Caco-2 (cell line): ENCODE results near the gene CNR2. TPM values are rescaled to one million over a fixed set of nuclear protein-coding genes. Genes with fewer than 3 reads are reported as not detected.

Source experiments
- BruUV-seq: library from RNA; stranded (reverse); fragments of 400-500 nt; replicated peaks from 2 replicates; lab custom pipeline; 2021; lab: Mats Ljungman, UMichigan
- CTCF ChIA-PET: fragments of 300-600 bp; sonication (Branson Sonifier 250); formaldehyde crosslinking; loops from one replicate; lab custom pipeline; 2022; ENCODE audit warnings: antibody characterized with exemption; lab: Charles Lee
- POLR2A ChIA-PET: fragments of 300-600 bp; sonication (Branson Sonifier 250); formaldehyde crosslinking; loops from one replicate; lab custom pipeline; 2022; ENCODE audit warnings: antibody characterized with exemption; lab: Charles Lee
- DNase-seq, 2 experiments: peaks; one replicate each; pipeline versions ENCODE4 v3.0.0 to v3.0.0-alpha.2; 2020 to 2022
- H3K27me3 ChIP-seq: replicated peaks from 2 replicates; pipeline ENCODE4 v1.6.0; 2011; ENCODE audit warnings: low read length; ENCODE audit not compliant: control insufficient read depth, insufficient read depth
- H3K36me3 ChIP-seq: 2 replicates; pipeline ENCODE4 v1.5.1; 2011; ENCODE audit warnings: low read length; ENCODE audit not compliant: control insufficient read depth, insufficient read depth
- H3K4me1 ChIP-seq: fragments of 250-450 bp; sonication (Bioruptor Pico); 2 replicates; pipeline ENCODE4 v1.5.1; 2020; ENCODE audit warnings: mild to moderate bottlenecking
- H3K4me3 ChIP-seq: 2 replicates; pipeline ENCODE4 v1.5.1; 2011; ENCODE audit warnings: low read depth, mild to moderate bottlenecking, control low read depth, low read length
- H3K9me3 ChIP-seq: fragments of 250-450 bp; sonication (Bioruptor Pico); 2 replicates; pipeline ENCODE4 v1.5.1; 2020; ENCODE audit warnings: mild to moderate bottlenecking, moderate library complexity
- H3K27ac Mint-ChIP-seq: one replicate; pipeline ENCODE4 v1.8.0; 2022; ENCODE audit warnings: mixed read lengths; ENCODE audit not compliant: unreplicated experiment
- H3K27me3 Mint-ChIP-seq: one replicate; pipeline ENCODE4 v1.8.0; 2022; ENCODE audit warnings: mixed read lengths; ENCODE audit not compliant: insufficient read depth, unreplicated experiment
- H3K36me3 Mint-ChIP-seq: one replicate; pipeline ENCODE4 v1.8.0; 2022; ENCODE audit warnings: mild to moderate bottlenecking, mixed read lengths; ENCODE audit not compliant: insufficient read depth, unreplicated experiment
- H3K4me1 Mint-ChIP-seq: one replicate; pipeline ENCODE4 v1.8.0; 2022; ENCODE audit warnings: low read depth, mixed read lengths; ENCODE audit not compliant: unreplicated experiment
- H3K4me3 Mint-ChIP-seq: one replicate; pipeline ENCODE4 v1.8.0; 2022; ENCODE audit warnings: mild to moderate bottlenecking, moderate library complexity, mixed read lengths; ENCODE audit not compliant: unreplicated experiment
- H3K9me3 Mint-ChIP-seq: one replicate; pipeline ENCODE4 v1.8.0; 2022; ENCODE audit warnings: mixed read lengths; ENCODE audit not compliant: unreplicated experiment
- intact Hi-C: fragments of 100-400 bp; cut with micrococcal nuclease; formaldehyde crosslinking; loops from one replicate; pipeline ENCODE4 v1.10.0; 2022; ENCODE audit not compliant: unreplicated experiment
- total RNA-seq: library from RNA; stranded (reverse); gene quantifications from 2 replicates; pipeline ENCODE4 v1.2.3, GENCODE V29; 2022
- TF ChIP-seq, protein P1 (sequence below), 2 experiments: fragments of 200-600 bp in 1 of 2; IDR thresholded peaks; 1 replicate in 1 of 2; 2 replicates in 1 of 2; pipeline versions ENCODE4 v1.5.1 to v1.8.0; 2011 to 2022; ENCODE audit warnings: antibody characterized with exemption in 1 of 2, control low read depth in 1 of 2, inconsistent platforms in 1 of 2, low read depth in 1 of 2, low read length in 1 of 2, mild to moderate bottlenecking in 1 of 2, moderate library complexity in 1 of 2; ENCODE audit not compliant: insufficient read depth in 1 of 2, severe bottlenecking in 1 of 2, unreplicated experiment in 1 of 2

The CNR2 gene
- total RNA-seq, 1 experiment from 2014 or later = not detected

DNA sequence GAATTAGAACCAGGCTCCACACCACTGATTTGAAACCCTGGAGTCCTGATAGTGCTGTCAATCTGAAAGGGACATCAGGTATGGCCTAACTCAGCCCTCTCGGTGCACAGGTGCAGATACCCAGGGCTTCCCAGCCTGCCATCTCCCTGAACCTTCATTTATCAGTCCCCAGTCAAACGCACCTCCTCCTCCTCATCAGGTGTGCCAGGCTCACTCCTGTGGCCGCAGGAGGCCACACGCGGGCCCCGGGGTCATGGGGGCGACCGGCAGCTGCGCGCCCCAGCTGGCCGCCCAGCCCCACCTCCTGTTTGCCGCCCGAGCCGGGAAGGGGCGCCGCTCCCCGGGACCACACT, 45.6 kb downstream of the CNR2 start:
- Histone ChIP-seq H3K4me3 (peak overlapping the region; percentile 68), H3K4me1 (0 out of 2 replicates have a peak, but pooled peaks cover 3% of the 10 kb centered on the region), H3K9me3 (no peaks in the 10 kb centered on the region), H3K36me3 (no peaks in the 10 kb centered on the region), H3K27me3 (no peaks in the 10 kb centered on the region)
- Mint-ChIP-seq H3K4me3 (peak overlapping the region; percentile 82), H3K27me3 (no peaks in the 10 kb centered on the region), H3K36me3 (peaks cover 10% of the 10 kb centered on the region), H3K9me3 (no peaks in the 10 kb centered on the region), H3K4me1 (peaks cover 8% of the 10 kb centered on the region), H3K27ac (no peak overlapping the region)
- CTCF ChIA-PET = no interaction called here
- DNase-seq = no peak
- POLR2A ChIA-PET = no interaction called here
- no TSS peak for BruUV-seq
- TF ChIP-seq, protein P1, sequence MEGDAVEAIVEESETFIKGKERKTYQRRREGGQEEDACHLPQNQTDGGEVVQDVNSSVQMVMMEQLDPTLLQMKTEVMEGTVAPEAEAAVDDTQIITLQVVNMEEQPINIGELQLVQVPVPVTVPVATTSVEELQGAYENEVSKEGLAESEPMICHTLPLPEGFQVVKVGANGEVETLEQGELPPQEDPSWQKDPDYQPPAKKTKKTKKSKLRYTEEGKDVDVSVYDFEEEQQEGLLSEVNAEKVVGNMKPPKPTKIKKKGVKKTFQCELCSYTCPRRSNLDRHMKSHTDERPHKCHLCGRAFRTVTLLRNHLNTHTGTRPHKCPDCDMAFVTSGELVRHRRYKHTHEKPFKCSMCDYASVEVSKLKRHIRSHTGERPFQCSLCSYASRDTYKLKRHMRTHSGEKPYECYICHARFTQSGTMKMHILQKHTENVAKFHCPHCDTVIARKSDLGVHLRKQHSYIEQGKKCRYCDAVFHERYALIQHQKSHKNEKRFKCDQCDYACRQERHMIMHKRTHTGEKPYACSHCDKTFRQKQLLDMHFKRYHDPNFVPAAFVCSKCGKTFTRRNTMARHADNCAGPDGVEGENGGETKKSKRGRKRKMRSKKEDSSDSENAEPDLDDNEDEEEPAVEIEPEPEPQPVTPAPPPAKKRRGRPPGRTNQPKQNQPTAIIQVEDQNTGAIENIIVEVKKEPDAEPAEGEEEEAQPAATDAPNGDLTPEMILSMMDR (IDR thresholded peaks at IDR 0.05; ENCODE audit: insufficient read depth in 1 of 2, low read depth in 1 of 2, low read length in 1 of 2, severe bottlenecking in 1 of 2, unreplicated experiment in 1 of 2) = no peak
- intact Hi-C loops = loop anchor here (5.0 kb wide), 1 partner anchor 90 kb away; the partner anchor contains the start of gene PITHD1

DNA sequence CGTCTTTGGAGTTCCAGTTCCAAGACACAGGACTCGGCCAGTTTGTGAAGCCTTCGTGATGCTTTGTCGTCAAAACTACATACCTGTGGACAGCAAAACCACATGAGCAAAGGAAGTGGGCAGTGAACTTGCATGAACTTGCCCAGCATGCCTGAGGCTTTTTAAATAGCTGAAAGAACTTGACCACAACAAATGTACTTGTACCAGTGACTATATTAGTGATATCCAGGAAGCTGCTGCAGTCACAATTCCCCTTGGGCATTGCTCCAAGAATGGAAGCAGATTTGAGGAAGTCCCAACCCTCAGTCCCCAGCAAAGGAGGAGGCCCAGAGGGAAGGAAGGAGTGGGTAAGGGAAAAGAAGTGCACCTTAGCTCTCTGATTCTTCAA, 47.6 kb downstream of the CNR2 start:
- POLR2A ChIA-PET = no interaction called here
- H3K36me3 Mint-ChIP-seq = peaks cover 10% of the 10 kb centered on the region
- H3K4me3 Mint-ChIP-seq = no peak overlapping the region
- intact Hi-C loops = loop anchor here (5.0 kb wide), 1 partner anchor 88 kb away; the partner anchor contains the start of gene PITHD1
- CTCF ChIA-PET = no interaction called here
- no peaks in the 10 kb centered on the region for H3K27me3 ChIP-seq
- peaks cover 8% of the 10 kb centered on the region for H3K4me1 Mint-ChIP-seq
- TF ChIP-seq, protein P1 (IDR thresholded peaks at IDR 0.05; ENCODE audit: insufficient read depth in 1 of 2, low read depth in 1 of 2, low read length in 1 of 2, severe bottlenecking in 1 of 2, unreplicated experiment in 1 of 2) = no peak
- no peaks in the 10 kb centered on the region for H3K36me3 ChIP-seq
- H3K27me3 Mint-ChIP-seq = no peaks in the 10 kb centered on the region
- 0 out of 2 replicates have a peak, but pooled peaks cover 3% of the 10 kb centered on the region for H3K4me1 ChIP-seq
- H3K27ac Mint-ChIP-seq = no peak overlapping the region
- no peak for DNase-seq
- H3K4me3 ChIP-seq = no peak overlapping the region
- H3K9me3 Mint-ChIP-seq = no peaks in the 10 kb centered on the region
- BruUV-seq = no TSS peak
- H3K9me3 ChIP-seq = no peaks in the 10 kb centered on the region

DNA sequence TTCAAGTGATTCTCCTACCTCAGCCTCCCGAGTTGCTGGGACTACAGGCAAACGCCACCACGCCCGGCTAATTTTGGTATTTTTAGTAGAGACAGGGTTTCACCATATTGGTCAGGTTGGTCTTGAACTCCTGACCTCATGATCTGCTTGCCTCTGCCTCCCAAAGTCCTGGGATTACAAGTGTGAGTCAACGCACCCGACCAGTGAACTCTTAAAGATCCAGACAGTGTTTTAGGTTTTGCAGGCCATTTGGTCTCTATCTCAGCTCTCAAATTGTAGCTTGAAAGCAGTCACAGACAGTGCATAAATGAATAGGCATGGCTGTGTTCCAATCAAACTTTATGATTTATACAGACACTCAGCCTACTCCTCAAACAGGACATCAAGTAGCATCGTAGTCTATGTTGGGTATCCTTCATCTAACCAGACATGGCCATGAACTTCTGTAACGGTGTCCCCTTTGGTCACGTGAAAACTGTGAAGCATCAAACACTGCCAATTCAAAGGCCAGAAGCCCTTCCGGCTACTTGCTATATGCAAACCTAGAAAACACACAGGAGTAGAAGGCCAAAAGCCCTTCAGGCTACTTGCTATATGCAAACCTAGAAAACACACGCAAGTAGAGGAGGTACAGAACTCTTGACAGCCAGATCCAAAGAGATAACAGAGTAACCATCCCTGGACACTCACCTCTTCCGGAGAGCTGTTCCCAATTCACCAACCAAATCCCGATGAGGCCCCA, 48.2 kb downstream of the CNR2 start:
- H3K27me3 Mint-ChIP-seq = no peaks in the 10 kb centered on the region
- DNase-seq = no peak
- peaks cover 8% of the 10 kb centered on the region for H3K4me1 Mint-ChIP-seq
- ChIA-PET POLR2A (no interaction called here), CTCF (no interaction called here)
- no peaks in the 10 kb centered on the region for H3K9me3 ChIP-seq
- no peak overlapping the region for H3K4me3 ChIP-seq
- BruUV-seq = no TSS peak
- H3K4me1 ChIP-seq = 0 out of 2 replicates have a peak, but pooled peaks cover 3% of the 10 kb centered on the region
- H3K27ac Mint-ChIP-seq = no peak overlapping the region
- H3K9me3 Mint-ChIP-seq = no peaks in the 10 kb centered on the region
- intact Hi-C loops = loop anchor here (5.0 kb wide), 1 partner anchor 88 kb away; the partner anchor contains the start of gene PITHD1
- TF ChIP-seq, protein P1 (IDR thresholded peaks at IDR 0.05; ENCODE audit: insufficient read depth in 1 of 2, low read depth in 1 of 2, low read length in 1 of 2, severe bottlenecking in 1 of 2, unreplicated experiment in 1 of 2) = no peak
- no peaks in the 10 kb centered on the region for H3K27me3 ChIP-seq
- H3K36me3 ChIP-seq = no peaks in the 10 kb centered on the region
- H3K36me3 Mint-ChIP-seq = peaks cover 10% of the 10 kb centered on the region
- H3K4me3 Mint-ChIP-seq = no peak overlapping the region
